ENCODE results near the gene ARHGAP6.

ARHGAP6 gene

GRCh38 chrX:11103006-11103405 lies 562.7 kb downstream of the ARHGAP6 start:
- no peak overlapping the region for H3K4me3 ChIP-seq (ENCODE audit: low read length)
- DNase-seq (ENCODE audit: low read depth), result no peak
- TF ChIP-seq CTCF (IDR thresholded peaks at IDR 0.05; ENCODE audit: insufficient read depth, low read depth, low read length, missing control alignments), result no peak

GRCh38 chrX:11100281-11101035 lies 565.3 kb downstream of the ARHGAP6 start:
- peak; percentile 75 for DNase-seq (ENCODE audit: low read depth)

DNA sequence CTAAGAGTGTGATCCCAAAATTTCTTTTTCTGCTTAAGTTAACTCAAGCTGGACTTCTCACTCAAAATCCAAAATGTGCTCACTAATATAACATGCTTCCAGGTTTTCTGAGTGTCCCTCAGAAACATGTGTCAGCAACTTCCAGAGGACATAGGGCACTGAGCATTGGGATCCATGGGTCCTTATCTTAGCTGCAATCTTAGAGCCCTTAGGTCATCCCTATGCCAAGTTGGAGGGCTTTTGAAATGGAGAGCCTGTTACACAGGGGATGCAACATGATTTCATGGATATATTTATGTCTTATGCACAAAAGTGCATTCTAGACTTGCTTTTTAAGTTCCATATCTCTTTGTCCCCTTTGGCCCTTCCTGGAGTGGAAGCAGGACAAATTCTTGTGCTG lies 566.3 kb downstream of the ARHGAP6 start:
- H3K4me3 ChIP-seq (ENCODE audit: low read length), result no peak overlapping the region
- no peak for TF ChIP-seq CTCF (IDR thresholded peaks at IDR 0.05; ENCODE audit: insufficient read depth, low read depth, low read length, missing control alignments)
- no peak for DNase-seq (ENCODE audit: low read depth)

More at GRCh38 chrX:11100281-11101035, 565.3 kb downstream of the ARHGAP6 start:
- no peak overlapping the region for H3K4me3 ChIP-seq (ENCODE audit: low read length)
- TF ChIP-seq CTCF (IDR thresholded peaks at IDR 0.05; ENCODE audit: insufficient read depth, low read depth, low read length, missing control alignments), result peak; percentile 47

DNA sequence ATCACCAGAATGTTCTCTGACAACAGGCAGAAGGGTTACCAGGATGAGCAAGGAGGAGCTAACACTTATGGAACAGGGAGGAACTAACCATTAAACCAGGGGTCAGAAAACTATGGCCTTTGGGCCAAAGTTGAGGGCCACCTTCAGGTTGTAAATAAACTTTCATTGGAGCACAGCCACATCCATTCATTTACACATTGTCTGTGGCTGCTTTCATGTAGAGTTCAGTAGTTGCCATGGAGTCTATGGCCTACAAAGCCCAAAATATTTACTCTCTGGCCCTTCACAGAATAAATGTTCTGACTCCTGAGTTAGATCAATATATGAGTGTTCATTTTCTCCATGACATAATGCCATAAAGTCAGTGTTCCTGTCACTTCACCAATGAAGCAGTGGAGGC lies 567.8 kb downstream of the ARHGAP6 start:
- no peak for TF ChIP-seq CTCF (IDR thresholded peaks at IDR 0.05; ENCODE audit: insufficient read depth, low read depth, low read length, missing control alignments)
- DNase-seq (ENCODE audit: low read depth), result no peak
- H3K4me3 ChIP-seq (ENCODE audit: low read length), result no peak overlapping the region

DNA sequence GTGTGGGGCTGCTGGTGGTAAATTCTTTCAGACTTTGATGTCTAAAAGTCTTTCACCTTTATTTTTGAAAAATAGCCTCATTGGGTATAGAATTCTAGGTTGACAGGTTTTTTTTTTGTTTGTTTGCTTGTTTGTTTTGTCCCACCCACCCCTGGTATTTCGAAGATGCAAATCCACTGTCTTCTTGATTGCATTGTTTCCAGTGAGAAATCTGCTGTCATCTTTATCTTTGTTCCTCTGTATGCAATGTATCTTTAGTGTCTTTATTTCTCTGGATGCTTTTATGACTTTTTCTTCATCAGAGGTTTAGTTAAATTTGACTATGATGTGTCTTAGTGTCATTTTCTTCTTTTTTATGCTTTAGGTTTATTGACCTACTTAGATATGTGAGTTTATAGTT lies 575.9 kb downstream of the ARHGAP6 start:
- no peak for TF ChIP-seq CTCF (IDR thresholded peaks at IDR 0.05; ENCODE audit: insufficient read depth, low read depth, low read length, missing control alignments)
- DNase-seq (ENCODE audit: low read depth), result no peak
- H3K4me3 ChIP-seq (ENCODE audit: low read length), result no peak overlapping the region

Measured in epithelial cell of esophagus (primary cell).